Measurements from ENCODE around the gene CLINT1. TPM values are rescaled to one million over a fixed set of nuclear protein-coding genes. Genes with fewer than 3 reads are reported as not detected.

Gene CLINT1
- total and polyA plus RNA-seq, 9 donors, result 27.4 to 67.8 (median 50.3) TPM

DNA sequence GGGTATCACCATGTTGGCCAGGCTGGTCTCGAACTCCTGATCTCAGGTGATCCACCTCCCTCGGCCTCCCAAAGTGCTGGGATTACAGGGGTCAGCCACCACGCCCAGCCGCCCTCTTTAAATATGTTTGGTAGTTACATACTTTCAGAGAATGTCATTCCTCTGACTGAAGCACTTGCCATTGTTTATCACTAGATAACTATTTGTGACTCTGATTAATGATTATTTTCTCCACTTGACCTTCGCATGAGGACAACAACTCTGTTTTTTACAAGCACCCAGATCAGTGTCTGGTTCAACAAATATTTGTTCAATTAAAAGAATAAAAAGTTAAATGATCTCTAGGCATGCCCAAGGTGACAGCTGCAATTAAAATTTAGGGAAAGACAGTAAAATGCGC, 56.2 kb downstream of the CLINT1 start:
- 97 to 99% (median 98%) methylated on average over 6 of the region's 6 CpGs for WGBS, 3 donors
- intact Hi-C loops (cut with DNase I), result no loop called here
- no peaks in the 10 kb centered on the region for H3K36me3 ChIP-seq
- H3K9me3 ChIP-seq, result no peaks in the 10 kb centered on the region
- no peaks in the 10 kb centered on the region for H3K4me1 ChIP-seq (ENCODE audit: insufficient read depth)
- TF ChIP-seq EP300 (IDR thresholded peaks at IDR 0.05) (no peak), POLR2A (IDR thresholded peaks at IDR 0.05) (no peak)
- TF ChIP-seq, protein P1, sequence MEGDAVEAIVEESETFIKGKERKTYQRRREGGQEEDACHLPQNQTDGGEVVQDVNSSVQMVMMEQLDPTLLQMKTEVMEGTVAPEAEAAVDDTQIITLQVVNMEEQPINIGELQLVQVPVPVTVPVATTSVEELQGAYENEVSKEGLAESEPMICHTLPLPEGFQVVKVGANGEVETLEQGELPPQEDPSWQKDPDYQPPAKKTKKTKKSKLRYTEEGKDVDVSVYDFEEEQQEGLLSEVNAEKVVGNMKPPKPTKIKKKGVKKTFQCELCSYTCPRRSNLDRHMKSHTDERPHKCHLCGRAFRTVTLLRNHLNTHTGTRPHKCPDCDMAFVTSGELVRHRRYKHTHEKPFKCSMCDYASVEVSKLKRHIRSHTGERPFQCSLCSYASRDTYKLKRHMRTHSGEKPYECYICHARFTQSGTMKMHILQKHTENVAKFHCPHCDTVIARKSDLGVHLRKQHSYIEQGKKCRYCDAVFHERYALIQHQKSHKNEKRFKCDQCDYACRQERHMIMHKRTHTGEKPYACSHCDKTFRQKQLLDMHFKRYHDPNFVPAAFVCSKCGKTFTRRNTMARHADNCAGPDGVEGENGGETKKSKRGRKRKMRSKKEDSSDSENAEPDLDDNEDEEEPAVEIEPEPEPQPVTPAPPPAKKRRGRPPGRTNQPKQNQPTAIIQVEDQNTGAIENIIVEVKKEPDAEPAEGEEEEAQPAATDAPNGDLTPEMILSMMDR (IDR thresholded peaks at IDR 0.05), result no peak
- no peaks in the 10 kb centered on the region for H3K27me3 ChIP-seq
- no peak overlapping the region for H3K27ac ChIP-seq
- no peak overlapping the region for H3K4me3 ChIP-seq
- DNase-seq, result no peak

DNA sequence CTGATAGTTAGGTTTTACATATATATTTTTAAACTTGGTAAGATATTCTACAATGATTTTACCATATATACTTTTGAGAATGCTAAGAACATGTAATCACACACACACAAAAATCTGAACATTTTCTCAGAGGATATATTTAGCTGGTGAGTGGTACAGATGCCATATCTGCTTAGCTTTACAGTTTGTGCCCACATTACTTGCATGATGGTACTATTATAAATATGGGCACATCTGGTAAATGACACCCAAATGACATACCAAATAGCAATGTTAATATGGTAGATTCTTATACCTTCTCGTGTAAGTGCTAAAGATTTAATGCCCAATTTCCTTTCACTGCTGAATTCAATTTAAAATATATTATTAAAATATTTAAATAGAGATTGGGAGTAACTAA, 58.8 kb downstream of the CLINT1 start:
- TF ChIP-seq POLR2A (IDR thresholded peaks at IDR 0.05) (no peak), EP300 (IDR thresholded peaks at IDR 0.05) (no peak)
- TF ChIP-seq, protein P1 (IDR thresholded peaks at IDR 0.05), result no peak
- Histone ChIP-seq H3K9me3 (no peaks in the 10 kb centered on the region), H3K4me1 (ENCODE audit: insufficient read depth) (no peaks in the 10 kb centered on the region), H3K4me3 (no peak overlapping the region), H3K27ac (no peak overlapping the region), H3K36me3 (no peaks in the 10 kb centered on the region), H3K27me3 (no peaks in the 10 kb centered on the region)
- WGBS, 3 donors, result 82 to 87% (median 83%) methylated on average over 1 of the region's 1 CpG
- DNase-seq, result no peak
- intact Hi-C loops (cut with DNase I), result no loop called here

DNA sequence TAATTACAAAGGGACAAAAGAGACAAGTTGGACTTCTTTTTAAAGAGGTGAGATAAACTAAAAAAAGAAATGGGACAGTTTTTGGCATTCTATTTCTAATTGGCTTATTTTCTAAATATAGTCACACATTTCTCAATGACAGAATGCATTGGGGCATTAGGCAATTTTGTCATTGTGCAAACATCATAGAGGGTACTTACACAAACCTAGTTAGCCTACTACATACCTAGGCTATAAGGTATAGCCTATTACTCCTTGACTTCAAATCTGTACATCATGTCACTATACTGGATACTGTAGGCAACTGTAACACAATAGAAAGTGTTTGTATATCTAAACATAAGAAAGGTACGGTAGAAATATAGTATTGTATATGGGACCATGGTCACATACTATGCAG, 59.4 kb downstream of the CLINT1 start:
- Histone ChIP-seq H3K27me3 (no peaks in the 10 kb centered on the region), H3K9me3 (no peaks in the 10 kb centered on the region), H3K27ac (no peak overlapping the region), H3K36me3 (no peaks in the 10 kb centered on the region), H3K4me3 (no peak overlapping the region), H3K4me1 (ENCODE audit: insufficient read depth) (no peaks in the 10 kb centered on the region)
- no peak for DNase-seq
- no peak for TF ChIP-seq POLR2A (IDR thresholded peaks at IDR 0.05)
- TF ChIP-seq, protein P1 (IDR thresholded peaks at IDR 0.05), result no peak
- WGBS, 3 donors, result 95 to 100% (median 98%) methylated on average over 1 of the region's 1 CpG
- intact Hi-C loops (cut with DNase I), result no loop called here

DNA sequence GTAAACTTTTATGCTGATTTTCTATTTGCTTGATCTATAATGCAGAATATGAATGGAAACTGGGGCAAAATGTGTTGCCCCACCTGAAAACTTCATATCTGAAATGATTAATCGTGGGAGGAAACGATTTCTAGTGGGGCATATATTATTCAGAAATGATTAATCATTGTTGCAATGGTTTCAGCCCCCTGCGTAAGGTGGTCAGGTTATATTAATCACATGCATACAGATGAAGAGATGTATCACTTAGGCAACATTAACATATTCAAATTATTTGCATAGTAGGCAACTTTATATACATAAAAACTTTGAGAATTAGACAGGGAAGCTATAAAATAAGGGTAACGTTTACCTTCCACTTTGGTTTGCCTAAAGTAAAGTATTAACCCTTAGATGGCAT, 65.6 kb downstream of the CLINT1 start:
- no peaks in the 10 kb centered on the region for H3K4me1 ChIP-seq (ENCODE audit: insufficient read depth)
- DNase-seq, result no peak
- 78 to 84% (median 78%) methylated on average over 4 of the region's 4 CpGs for WGBS, 3 donors

DNA sequence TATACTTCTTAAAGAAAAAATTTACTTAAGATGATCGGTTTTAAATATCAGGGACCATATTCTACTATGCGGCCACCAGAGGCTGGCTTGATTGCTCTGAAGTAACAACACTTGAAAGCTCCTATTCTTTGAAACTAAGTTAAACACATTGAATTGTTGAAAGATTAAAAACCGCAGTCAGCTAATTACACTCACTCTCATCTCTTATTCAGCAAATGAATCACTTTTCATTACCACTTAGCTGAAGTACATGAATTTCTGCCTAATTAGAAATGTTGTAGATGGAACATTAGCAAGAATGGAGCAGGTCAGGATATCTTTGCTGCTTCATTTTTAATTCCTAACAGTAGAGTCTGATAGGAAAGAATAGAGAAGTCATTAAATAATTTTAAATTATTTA, 73.1 kb downstream of the CLINT1 start:
- intact Hi-C loops (cut with DNase I), result no loop called here
- H3K36me3 ChIP-seq, result no peaks in the 10 kb centered on the region
- no peaks in the 10 kb centered on the region for H3K4me1 ChIP-seq (ENCODE audit: insufficient read depth)
- no peak overlapping the region for H3K4me3 ChIP-seq
- no peaks in the 10 kb centered on the region for H3K9me3 ChIP-seq
- no peak overlapping the region for H3K27ac ChIP-seq
- no peak for DNase-seq
- H3K27me3 ChIP-seq, result no peaks in the 10 kb centered on the region
- TF ChIP-seq, protein P1 (IDR thresholded peaks at IDR 0.05), result no peak
- TF ChIP-seq POLR2A (IDR thresholded peaks at IDR 0.05), result no peak
- WGBS, 3 donors, result 76 to 89% (median 79%) methylated on average over 3 of the region's 3 CpGs

More for the DNA sequence above, 65.6 kb downstream of the CLINT1 start:
- H3K9me3 ChIP-seq, result no peaks in the 10 kb centered on the region
- no peak overlapping the region for H3K27ac ChIP-seq
- intact Hi-C loops (cut with DNase I), result no loop called here
- no peak overlapping the region for H3K4me3 ChIP-seq
- no peaks in the 10 kb centered on the region for H3K36me3 ChIP-seq
- TF ChIP-seq POLR2A (IDR thresholded peaks at IDR 0.05), result no peak
- TF ChIP-seq EP300 (IDR thresholded peaks at IDR 0.05), result no peak
- H3K27me3 ChIP-seq, result no peaks in the 10 kb centered on the region
